GM18870 (cell line): Measurements from ENCODE around the gene SLC52A3.

Experiments used
- ATAC-seq: cut with Tn5 transposase; IDR thresholded peaks from one replicate; pipeline ENCODE4 v1.9.1; 2021; ENCODE audit warnings: moderate library complexity; ENCODE audit not compliant: unreplicated experiment

SLC52A3 gene

GRCh38 chr20:770691-771090, 2.4 kb upstream of the SLC52A3 start:
- ATAC-seq, result no peak

- ATAC-seq, result no peak
Measured at GRCh38 chr20:766906-767305, 1.4 kb downstream of the SLC52A3 start.

- ATAC-seq, result no peak
Measured at GRCh38 chr20:764255-764654, 4.0 kb downstream of the SLC52A3 start.

DNA sequence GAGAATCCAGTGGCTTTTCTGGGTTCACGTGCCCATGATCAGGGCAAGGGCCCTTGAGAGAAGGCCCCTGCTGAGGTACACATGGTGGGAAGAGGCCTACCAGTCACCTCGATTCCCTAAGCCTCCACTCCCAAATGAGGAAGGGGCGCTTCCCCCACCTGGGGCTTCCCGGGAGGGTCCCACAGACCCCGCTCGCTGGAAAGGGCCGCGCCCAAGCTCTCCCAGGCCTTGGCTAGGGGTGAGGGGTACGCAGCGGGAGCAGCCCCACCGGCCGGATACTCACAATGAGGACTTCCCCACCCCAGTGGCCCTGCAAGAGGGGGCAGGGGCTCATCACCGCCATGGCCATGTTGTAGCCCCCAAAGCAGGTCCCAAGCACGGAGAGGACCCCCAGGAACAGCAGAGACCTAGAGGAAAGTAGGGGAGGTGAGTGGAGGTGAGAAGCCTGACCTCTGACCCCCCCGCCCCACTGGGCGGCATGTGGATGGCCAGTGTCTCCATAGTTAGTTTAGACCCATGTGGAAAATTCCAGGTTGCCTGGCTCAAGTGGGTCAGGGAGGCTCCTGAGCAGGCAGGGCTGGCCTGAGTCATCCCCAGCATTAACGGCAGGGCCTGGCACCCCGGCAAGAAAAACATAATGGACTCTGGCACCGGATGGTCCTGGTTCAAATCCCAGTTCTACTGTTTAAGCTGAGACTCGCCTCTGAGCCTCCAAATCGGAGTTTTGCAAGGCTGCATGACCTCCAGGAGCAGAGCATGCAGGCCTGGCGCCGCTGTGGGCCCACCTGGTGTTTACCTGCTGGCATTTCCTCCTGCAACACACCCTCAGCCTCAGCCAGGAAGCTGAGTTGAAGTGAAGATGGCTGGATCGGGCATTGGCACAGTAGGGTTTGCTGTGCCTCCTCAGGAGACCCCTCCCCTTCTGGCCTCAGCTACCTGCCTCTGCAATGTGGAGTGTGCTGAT, 6.6 kb downstream of the SLC52A3 start:
- ATAC-seq, result no peak

DNA sequence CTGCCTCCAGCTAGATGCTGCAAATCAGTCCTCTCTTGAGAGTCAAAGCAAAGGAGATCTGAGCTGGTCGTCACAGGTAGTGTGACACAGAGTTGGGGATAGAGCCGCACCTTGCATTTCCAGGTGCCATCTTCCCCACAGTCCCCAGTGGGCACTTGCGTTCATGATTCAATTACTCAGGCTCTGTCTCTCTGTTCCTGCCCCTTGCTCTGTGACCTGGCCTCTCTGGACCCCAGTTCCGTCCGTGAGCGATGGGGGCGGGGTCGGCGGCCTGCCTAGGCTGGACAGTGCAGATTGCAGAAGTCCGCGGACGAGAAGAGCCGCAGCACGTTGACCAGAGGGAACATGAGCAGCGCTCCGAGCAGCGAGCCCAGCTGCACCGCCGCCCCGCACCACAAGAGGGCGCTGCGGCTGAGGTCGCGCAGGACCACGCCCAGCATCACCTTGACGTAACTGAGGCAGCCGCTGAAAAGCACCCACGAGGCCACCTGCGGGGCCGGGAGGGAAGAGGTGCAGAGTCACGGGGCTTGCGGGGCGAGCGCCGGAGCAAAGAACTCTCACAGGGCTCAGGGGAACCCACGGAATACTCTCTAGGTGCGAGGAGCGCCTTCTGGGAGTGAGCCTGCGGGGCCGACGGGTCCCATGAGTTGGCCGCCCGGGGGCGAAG, 7.4 kb downstream of the SLC52A3 start:
- ATAC-seq, result no peak

GRCh38 chr20:757506-757905, 10.8 kb downstream of the SLC52A3 start:
- no peak for ATAC-seq

- no peak for ATAC-seq
Measured at GRCh38 chr20:755941-756340, 12.4 kb downstream of the SLC52A3 start.

DNA sequence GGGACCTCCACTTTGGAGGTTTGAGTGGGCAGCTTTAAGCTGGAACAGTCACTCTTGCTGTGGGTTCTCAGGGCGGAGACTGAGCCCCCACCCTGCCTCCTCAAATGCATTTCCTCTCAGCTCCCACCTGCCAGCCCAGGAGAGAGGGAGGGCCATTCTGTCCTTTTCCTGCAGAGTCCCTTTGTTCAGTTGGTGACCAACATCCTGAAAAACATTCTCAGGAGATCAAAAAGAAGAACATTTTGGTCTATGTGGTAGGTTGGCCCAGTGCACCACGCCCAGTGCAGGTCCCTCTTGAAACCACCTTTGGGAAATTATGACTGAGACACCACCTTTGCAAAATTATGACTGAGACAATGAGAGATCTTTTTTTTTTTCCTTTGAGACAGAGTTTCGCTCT, 13.4 kb downstream of the SLC52A3 start:
- ATAC-seq, result no peak

DNA sequence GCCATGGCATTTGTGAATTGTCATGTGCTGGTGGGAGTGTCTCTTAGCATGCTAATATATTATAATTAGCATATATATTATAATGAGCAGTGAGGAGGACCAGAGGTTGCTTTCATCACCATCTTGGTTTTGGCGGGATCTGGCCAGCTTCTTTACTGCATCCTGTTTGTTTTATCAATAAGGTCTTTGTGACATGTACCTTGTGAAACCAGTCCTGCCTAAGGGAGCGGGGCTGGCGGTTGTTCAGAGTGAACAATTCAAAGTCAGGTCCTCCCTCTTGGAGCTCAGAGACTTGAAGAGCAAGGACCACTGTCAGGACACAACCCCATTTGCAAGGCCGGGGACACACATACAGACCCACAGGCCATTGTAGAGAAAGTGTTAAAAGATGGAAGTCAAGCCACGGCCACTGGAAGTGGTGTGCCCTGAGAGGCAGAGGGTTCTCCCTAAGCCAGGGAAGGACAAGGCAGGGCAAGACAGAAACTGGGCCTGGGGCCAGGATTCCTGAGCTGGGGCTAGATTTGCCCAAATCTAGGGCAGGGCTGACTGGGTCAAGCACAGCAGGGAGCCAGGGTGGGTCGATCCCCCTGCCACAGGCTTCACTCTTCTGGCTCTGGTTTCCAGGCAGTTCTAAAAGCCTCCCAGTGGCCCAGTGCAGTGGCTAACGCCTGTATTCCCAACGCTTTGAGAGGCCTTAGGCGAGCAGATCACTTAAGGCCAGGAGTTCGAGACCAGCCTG, 14.2 kb downstream of the SLC52A3 start:
- ATAC-seq, result no peak

DNA sequence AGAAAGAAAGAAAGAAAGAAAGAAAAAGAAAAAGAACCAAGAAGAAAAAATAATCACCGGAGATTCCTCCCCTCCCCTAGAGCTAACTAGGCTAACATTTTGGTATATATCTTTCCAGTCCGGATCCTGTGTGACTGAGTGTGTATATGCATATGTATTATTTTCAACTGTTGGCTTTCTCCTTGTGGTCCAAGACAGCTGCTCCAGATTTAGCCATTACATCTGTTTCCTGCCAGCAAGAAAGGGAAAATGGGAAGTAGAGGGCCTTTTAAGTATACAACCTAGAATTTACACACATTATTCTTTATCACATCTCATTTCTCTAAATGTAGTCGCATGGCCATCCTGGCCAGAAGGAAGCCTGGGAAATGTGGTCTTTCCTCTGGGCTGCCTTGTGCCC, 15.2 kb downstream of the SLC52A3 start:
- no peak for ATAC-seq

DNA sequence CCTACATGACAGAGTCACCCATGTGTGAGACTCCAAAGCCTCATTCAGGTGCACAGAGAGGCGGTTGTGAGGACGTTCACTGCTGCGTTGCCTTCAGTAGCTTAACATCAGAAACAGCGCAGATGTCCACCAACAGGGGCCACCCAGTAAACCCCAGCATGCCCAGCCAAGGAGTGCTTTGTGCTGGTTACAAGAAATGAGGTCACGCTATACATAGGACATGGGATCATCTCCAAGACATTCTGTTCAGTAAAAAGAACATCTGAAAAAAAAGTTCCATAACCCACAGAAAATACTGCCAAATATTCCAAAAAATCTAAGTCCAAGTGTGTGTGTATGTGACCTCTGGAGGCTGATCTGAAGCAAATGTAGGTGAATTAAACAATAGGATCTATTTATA, 16.0 kb downstream of the SLC52A3 start:
- ATAC-seq, result no peak

DNA sequence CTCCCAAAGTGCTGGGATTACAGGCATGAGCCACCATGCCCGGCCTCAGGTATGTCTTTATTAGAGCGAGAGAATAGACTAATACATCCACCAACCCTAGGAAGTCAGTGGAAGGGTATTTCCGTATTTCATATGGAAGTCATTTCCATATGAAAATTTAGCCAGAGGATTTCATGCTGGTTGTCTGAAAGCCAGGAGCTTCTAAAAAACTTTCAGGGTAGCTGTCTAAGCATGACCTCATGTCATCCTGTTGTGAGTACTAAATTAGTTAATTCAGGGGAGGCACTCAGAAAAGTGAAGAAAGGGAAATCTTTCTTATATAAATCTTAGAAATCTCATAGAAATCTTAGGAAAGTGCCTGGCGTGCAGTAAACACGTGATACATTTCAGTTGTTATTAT, 16.5 kb downstream of the SLC52A3 start:
- no peak for ATAC-seq

- no peak for ATAC-seq
Measured at GRCh38 chr20:750801-751200, 17.5 kb downstream of the SLC52A3 start.

DNA sequence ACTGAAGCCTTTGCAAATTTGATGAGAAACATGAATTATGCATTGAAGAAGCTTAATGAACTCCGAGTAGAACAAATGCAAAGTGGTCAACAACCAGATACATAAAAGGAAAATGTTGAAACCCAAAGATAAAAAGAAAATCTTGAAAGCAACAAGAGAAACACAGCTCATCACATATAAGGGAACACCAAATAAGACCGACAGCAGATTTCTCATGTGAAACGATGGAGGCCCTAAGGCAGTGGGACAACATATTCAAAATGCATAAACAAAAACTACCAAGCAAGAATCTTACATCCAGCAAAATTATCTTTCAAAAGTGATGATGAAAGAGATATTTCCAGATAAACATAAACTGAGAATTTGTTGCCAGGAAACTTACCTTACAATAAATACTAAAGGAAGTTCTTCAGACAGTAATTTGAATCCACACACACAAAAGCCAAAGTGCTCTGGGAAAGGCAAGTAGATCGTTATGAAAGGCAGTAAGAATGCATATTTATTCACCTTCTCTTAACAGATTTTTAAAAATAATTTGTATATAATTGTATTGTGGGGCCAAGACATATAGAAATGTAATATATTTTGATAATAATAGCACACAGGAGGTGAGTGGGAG, 22.5 kb downstream of the SLC52A3 start:
- no peak for ATAC-seq

GRCh38 chr20:742156-742555, 26.1 kb downstream of the SLC52A3 start:
- no peak for ATAC-seq

DNA sequence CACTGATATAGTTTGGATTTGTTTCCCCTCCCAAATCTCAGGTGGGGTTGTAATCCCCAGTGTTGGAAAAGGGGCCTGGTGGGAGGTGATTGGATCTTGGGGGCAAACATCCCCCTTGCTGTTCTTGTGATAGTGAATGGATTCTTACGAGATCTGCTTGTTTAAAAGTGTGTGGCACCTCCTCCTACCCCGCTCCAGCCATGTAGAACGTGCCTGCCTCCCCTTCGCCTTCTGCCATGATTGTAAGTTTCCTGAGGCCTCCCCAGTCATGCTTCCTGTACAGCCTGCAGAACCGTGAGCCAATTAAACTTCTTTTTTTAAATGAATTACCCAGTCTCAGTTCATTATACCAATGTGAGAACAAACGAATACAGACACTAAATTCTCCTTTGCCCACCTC, 26.7 kb downstream of the SLC52A3 start:
- ATAC-seq, result no peak

DNA sequence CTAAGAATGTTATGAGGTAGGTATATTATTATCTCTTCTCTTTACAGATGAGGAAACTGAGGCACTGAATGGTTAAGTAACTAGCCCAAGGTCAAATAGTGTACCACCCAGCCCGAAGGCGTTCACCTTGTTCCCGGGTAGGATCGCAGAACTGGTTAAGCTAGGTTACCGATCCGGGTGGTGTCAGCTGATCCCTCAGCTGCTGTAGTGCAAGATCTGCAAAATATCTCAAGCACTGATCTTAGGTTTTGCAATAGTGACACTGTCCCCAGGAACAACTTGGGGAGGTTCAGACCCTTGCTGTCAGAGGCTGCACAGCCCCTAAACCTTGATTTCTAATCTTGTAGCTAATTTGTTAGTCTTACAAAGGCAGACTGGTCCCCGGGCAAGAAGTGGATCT, 28.1 kb downstream of the SLC52A3 start:
- no peak for ATAC-seq

DNA sequence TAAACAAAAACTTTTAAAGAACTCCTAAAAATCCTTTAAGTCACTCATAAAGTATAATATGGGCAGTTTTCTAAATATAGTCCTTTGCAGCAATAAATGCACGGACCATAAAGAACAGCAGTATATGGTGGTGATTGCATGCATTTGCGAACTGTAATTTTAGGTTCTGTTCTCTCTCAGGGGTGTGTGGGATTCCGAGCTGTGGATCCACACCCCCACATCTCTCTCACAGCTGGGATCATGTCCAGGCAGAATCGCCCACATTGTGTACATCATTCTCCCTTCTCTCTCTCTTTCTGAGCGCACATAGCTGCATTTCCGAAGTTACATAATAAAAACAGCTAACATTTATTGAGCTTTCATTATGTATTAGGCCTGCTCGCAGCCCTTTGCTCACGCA, 28.6 kb downstream of the SLC52A3 start:
- no peak for ATAC-seq

DNA sequence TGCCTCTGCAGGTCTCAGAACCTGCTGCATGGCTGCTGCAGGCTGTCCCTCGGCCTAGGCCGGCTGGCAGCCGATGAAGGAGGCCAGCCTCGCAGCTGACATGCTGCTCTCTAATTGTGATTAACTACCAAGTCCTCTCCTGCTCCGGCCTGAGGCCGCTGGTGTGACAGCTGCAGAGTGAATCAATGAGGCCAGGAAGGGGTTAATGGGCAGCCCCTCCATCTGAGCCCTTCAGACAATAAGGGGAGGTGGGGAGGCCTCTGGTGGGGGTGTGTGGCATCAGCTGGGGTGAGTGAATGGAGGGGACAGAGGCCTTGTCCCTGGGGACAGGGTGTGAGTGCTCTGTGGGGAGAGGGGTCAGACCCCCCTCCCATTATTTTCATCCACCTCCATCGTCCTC, 34.4 kb downstream of the SLC52A3 start:
- ATAC-seq, result no peak

DNA sequence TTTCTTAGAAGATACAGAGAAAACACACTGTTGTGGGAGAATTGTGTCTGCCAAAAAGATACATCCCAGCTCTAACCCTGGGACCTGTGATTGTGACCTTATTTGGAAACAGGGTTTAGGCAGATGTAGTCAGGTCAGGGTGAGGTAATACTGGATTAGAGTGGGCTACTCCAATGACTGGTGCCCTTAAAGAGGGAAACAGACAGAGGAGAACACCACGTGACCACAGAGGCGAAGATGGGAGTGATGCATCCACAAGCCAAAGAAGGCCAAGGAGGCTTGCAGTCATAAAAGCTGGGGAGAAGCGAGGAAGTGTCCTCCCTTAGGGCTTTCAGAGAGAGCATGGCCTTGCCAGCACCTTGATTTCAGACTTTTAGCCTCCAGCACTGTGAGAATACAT, 35.6 kb downstream of the SLC52A3 start:
- ATAC-seq, result no peak

- ATAC-seq, result no peak
Measured at GRCh38 chr20:731891-732560, 36.3 kb downstream of the SLC52A3 start.
